Natural killer cell (primary cell): ENCODE measurements around the gene APOL6. TPM values are rescaled to one million over a fixed set of nuclear protein-coding genes. Genes with fewer than 3 reads are reported as not detected.

Source experiments
- ATAC-seq, 3 donors: fragments of 150-1000 bp in 2 of 3; fragments of 200-7000 bp in 1 of 3; cut with Tn5 transposase; 1 replicate in 1 of 3; 2 replicates in 2 of 3; pipeline ENCODE4 v1.10.0; 2021; ENCODE audit warnings: mild to moderate bottlenecking in 2 of 3, moderate library complexity in 2 of 3
- DNase-seq, 2 donors: peaks; one replicate each; pipeline versions ENCODE4 v3.0.0 to v3.0.0-alpha.2; 2013 to 2021; ENCODE audit warnings: mixed read lengths in 1 of 2
- H3K27ac ChIP-seq: one replicate; pipeline ENCODE4 v1.5.1; 2013; ENCODE audit warnings: mild to moderate bottlenecking, low read length
- H3K27me3 ChIP-seq: one replicate; pipeline ENCODE4 v1.6.1; 2013; ENCODE audit warnings: low read length; ENCODE audit not compliant: control insufficient read depth, insufficient read depth
- H3K36me3 ChIP-seq: one replicate; pipeline ENCODE4 v1.6.1; 2013; ENCODE audit warnings: low read length; ENCODE audit not compliant: control insufficient read depth, insufficient read depth
- H3K4me1 ChIP-seq: one replicate; pipeline ENCODE4 v1.6.1; 2013; ENCODE audit warnings: low read length; ENCODE audit not compliant: control insufficient read depth, insufficient read depth
- H3K4me3 ChIP-seq: one replicate; pipeline ENCODE4 v1.5.1; 2013; ENCODE audit warnings: low read length
- H3K9me3 ChIP-seq: one replicate; pipeline ENCODE4 v1.6.1; 2013; ENCODE audit warnings: low read length; ENCODE audit not compliant: control insufficient read depth, insufficient read depth
- H3K27ac Mint-ChIP-seq, 2 donors: one replicate each; pipeline ENCODE4 v1.8.0; 2022; ENCODE audit warnings: mild to moderate bottlenecking in 2 of 2, mixed read lengths in 2 of 2, moderate library complexity in 1 of 2
- H3K27me3 Mint-ChIP-seq, 2 donors: one replicate each; pipeline ENCODE4 v1.8.0; 2022; ENCODE audit warnings: low read depth in 2 of 2, mixed read lengths in 2 of 2
- H3K36me3 Mint-ChIP-seq: one replicate; pipeline ENCODE4 v1.8.0; 2022; ENCODE audit warnings: mixed read lengths
- H3K4me1 Mint-ChIP-seq, 2 donors: one replicate each; pipeline ENCODE4 v1.8.0; 2022; ENCODE audit warnings: mixed read lengths in 2 of 2
- H3K4me3 Mint-ChIP-seq: one replicate; pipeline ENCODE4 v1.8.0; 2022; ENCODE audit warnings: mild to moderate bottlenecking, moderate library complexity, mixed read lengths
- H3K9me3 Mint-ChIP-seq, 2 donors: one replicate each; pipeline ENCODE4 v1.8.0; 2022; ENCODE audit warnings: mixed read lengths in 2 of 2
- WGBS: methylation state at CpG from one replicate; pipeline ENCODE4 v1.1.7; 2013; ENCODE audit warnings: missing lambda C conversion rate; ENCODE audit not compliant: insufficient coverage; 5-methylcytosine and 5-hydroxymethylcytosine counted together
- intact Hi-C: fragments of 100-400 bp; cut with micrococcal nuclease; formaldehyde crosslinking; loops from one replicate; pipeline ENCODE4 v1.14.2; 2022
- total RNA-seq, 4 donors: library from RNA; stranded (reverse); fragments of 120-200 nt in 1 of 4; gene quantifications; one replicate each; pipeline versions ENCODE4 v1.2.3 to v1.2.4, GENCODE V29; 2013 to 2022
- TF ChIP-seq, protein P1 (sequence below): fragments of 200-600 bp; IDR thresholded peaks from one replicate; pipeline ENCODE4 v1.8.0; 2022; ENCODE audit warnings: antibody characterized with exemption

Gene APOL6
- total RNA-seq, 3 donors from 2014 or later (not counting 1 experiment from before 2014, with no cell fraction given), result 116 to 138 (median 122) TPM

DNA sequence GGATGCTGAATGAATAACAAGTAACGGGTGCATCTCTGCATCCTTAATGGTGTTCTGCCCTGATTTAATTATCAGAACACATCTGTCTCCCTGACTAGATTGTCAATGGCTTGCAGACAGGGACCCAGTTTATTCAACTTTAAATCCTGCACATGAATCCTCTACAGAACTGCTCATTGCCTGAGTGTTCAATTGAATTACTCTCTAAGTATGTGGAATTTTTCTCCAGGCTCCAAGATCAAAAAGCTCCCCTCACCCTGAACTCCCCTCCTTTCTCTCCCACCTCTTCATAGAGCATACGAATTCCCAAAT is 42.9 kb upstream of the APOL6 start:
- no peaks in the 10 kb centered on the region for H3K27me3 ChIP-seq
- no peaks in the 10 kb centered on the region for H3K9me3 Mint-ChIP-seq
- H3K27ac Mint-ChIP-seq, result no peak overlapping the region
- TF ChIP-seq, protein P1, sequence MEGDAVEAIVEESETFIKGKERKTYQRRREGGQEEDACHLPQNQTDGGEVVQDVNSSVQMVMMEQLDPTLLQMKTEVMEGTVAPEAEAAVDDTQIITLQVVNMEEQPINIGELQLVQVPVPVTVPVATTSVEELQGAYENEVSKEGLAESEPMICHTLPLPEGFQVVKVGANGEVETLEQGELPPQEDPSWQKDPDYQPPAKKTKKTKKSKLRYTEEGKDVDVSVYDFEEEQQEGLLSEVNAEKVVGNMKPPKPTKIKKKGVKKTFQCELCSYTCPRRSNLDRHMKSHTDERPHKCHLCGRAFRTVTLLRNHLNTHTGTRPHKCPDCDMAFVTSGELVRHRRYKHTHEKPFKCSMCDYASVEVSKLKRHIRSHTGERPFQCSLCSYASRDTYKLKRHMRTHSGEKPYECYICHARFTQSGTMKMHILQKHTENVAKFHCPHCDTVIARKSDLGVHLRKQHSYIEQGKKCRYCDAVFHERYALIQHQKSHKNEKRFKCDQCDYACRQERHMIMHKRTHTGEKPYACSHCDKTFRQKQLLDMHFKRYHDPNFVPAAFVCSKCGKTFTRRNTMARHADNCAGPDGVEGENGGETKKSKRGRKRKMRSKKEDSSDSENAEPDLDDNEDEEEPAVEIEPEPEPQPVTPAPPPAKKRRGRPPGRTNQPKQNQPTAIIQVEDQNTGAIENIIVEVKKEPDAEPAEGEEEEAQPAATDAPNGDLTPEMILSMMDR, result no peak
- no peak overlapping the region for H3K4me3 Mint-ChIP-seq
- H3K27me3 Mint-ChIP-seq, result peaks cover 10 to 28% of the 10 kb centered on the region in 2 donors
- no peak overlapping the region for H3K27ac ChIP-seq
- no peaks in the 10 kb centered on the region for H3K4me1 Mint-ChIP-seq
- intact Hi-C loops, result no loop called here
- 69% methylated on average over 2 of the region's 2 CpGs for WGBS
- H3K4me3 ChIP-seq, result no peak overlapping the region
- no peak for ATAC-seq
- no peak for DNase-seq
- peaks cover 11% of the 10 kb centered on the region for H3K4me1 ChIP-seq
- no peaks in the 10 kb centered on the region for H3K36me3 ChIP-seq
- H3K9me3 ChIP-seq, result no peaks in the 10 kb centered on the region
- H3K36me3 Mint-ChIP-seq, result no peaks in the 10 kb centered on the region

DNA sequence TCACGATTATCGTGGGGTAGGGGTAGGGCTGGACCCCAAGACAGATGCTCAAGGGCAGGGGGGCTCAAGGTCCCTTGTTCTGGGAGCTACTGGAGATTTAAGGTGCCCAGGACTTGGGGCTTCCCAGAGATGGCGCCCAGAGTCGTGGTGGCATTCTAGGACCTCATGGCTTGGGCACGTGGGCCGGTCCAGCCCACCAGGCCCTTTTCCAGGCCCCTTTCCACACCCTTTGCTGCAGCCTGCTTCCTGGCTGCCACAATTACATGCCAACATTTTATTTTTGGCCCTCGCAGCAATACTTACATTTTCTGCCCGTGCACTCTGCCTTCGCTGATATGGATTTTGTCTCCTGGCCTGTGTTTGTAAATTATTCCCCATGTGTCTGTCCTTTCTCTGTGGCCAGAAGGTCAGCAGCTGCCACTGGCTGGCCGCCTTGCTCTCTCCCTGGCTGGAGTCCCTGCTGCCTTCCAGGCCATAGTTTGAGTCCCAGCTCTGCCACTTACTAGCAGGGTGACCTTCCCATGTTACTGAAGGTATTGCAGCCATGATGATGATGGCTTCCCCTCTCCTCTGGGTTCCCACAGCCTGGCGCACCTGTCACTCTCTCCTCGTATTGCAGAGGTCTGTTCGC is 42.3 kb upstream of the APOL6 start:
- Histone ChIP-seq H3K4me3 (no peak overlapping the region), H3K4me1 (peaks cover 13% of the 10 kb centered on the region)
- H3K4me1 Mint-ChIP-seq, result no peaks in the 10 kb centered on the region

DNA sequence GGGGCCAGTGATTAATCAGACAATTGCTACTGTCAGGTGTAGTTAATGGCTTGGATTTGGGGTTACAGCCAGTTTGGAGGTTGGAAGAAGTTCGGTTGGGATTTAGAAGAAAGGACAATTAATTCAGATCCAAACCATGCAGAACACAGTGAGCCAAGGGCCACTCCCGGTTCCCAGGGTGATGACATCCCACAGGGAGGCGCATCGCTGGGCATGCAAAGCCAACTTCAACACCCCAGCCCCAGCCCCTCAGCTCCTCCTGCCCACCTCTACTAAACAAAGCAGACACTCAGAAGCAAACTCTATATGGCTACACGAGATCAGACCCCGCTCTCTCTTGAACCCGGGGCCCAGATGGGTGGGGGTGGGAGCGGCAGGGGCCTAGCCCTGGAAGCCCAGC is 41.3 kb upstream of the APOL6 start:
- TF ChIP-seq, protein P1, result no peak
- DNase-seq (no peak), ATAC-seq (no peak)
- WGBS, result 86% methylated on average over 8 of the region's 8 CpGs
- Histone ChIP-seq H3K27me3 (no peaks in the 10 kb centered on the region), H3K9me3 (no peaks in the 10 kb centered on the region), H3K27ac (no peak overlapping the region), H3K4me1 (peaks cover 23% of the 10 kb centered on the region), H3K36me3 (no peaks in the 10 kb centered on the region), H3K4me3 (no peak overlapping the region)
- Mint-ChIP-seq H3K27me3 (peaks cover 16 to 28% of the 10 kb centered on the region in 2 donors), H3K27ac (no peak overlapping the region), H3K36me3 (no peaks in the 10 kb centered on the region), H3K9me3 (no peaks in the 10 kb centered on the region), H3K4me3 (no peak overlapping the region), H3K4me1 (peaks cover 0 to 2% of the 10 kb centered on the region in 2 donors)
- intact Hi-C loops, result no loop called here

More for the DNA sequence above, 42.3 kb upstream of the APOL6 start:
- no peaks in the 10 kb centered on the region for H3K36me3 Mint-ChIP-seq
- intact Hi-C loops, result no loop called here
- no peaks in the 10 kb centered on the region for H3K9me3 Mint-ChIP-seq
- 85% methylated on average over 13 of the region's 13 CpGs for WGBS
- H3K27ac Mint-ChIP-seq, result no peak overlapping the region
- no peak overlapping the region for H3K4me3 Mint-ChIP-seq
- H3K27me3 ChIP-seq, result no peaks in the 10 kb centered on the region
- DNase-seq (no peak), ATAC-seq (no peak)
- no peak overlapping the region for H3K27ac ChIP-seq
- H3K36me3 ChIP-seq, result no peaks in the 10 kb centered on the region
- H3K27me3 Mint-ChIP-seq, result peaks cover 16 to 28% of the 10 kb centered on the region in 2 donors
- TF ChIP-seq, protein P1, result no peak
- H3K9me3 ChIP-seq, result no peaks in the 10 kb centered on the region

DNA sequence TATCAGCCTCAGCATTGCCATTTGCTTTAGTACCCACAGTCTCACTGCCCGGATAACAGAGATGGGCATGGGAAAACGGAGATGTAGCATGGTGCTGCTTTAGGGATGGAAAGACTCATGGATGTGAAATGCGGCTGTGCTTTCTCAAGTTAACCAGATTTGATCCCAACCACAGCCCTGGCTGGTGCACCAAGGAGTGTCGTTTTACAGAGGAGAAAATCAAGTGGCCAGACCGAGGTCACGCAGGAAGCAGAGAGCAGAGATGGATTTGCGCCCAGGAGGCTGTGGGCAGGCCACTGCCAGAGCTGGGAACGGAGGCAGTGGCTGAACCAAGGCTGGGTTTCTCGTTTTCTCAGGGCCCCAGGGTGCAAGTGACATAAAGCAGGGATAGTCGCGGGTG is 40.2 kb upstream of the APOL6 start:
- no peak overlapping the region for H3K4me3 Mint-ChIP-seq
- TF ChIP-seq, protein P1, result no peak
- Histone ChIP-seq H3K4me1 (peaks cover 22% of the 10 kb centered on the region), H3K9me3 (no peaks in the 10 kb centered on the region), H3K4me3 (no peak overlapping the region), H3K27ac (no peak overlapping the region), H3K36me3 (no peaks in the 10 kb centered on the region), H3K27me3 (no peaks in the 10 kb centered on the region)
- no peaks in the 10 kb centered on the region for H3K36me3 Mint-ChIP-seq
- H3K9me3 Mint-ChIP-seq, result no peaks in the 10 kb centered on the region
- no peak for ATAC-seq
- H3K27me3 Mint-ChIP-seq, result peaks cover 16 to 28% of the 10 kb centered on the region in 2 donors
- peaks cover 0 to 6% of the 10 kb centered on the region in 2 donors for H3K4me1 Mint-ChIP-seq
- intact Hi-C loops, result no loop called here
- 78% methylated on average over 11 of the region's 11 CpGs for WGBS
- no peak for DNase-seq
- H3K27ac Mint-ChIP-seq, result no peak overlapping the region
